ENCODE measurements around the gene CHST3. TPM values are rescaled to one million over a fixed set of nuclear protein-coding genes. Genes with fewer than 3 reads are reported as not detected.
A peak's percentile ranks its signal among the peaks of the same experiment; 100 is the strongest.

The CHST3 gene
- total and polyA plus RNA-seq, 8 donors: 10.3 to 20.1 (median 11.6) TPM

DNA sequence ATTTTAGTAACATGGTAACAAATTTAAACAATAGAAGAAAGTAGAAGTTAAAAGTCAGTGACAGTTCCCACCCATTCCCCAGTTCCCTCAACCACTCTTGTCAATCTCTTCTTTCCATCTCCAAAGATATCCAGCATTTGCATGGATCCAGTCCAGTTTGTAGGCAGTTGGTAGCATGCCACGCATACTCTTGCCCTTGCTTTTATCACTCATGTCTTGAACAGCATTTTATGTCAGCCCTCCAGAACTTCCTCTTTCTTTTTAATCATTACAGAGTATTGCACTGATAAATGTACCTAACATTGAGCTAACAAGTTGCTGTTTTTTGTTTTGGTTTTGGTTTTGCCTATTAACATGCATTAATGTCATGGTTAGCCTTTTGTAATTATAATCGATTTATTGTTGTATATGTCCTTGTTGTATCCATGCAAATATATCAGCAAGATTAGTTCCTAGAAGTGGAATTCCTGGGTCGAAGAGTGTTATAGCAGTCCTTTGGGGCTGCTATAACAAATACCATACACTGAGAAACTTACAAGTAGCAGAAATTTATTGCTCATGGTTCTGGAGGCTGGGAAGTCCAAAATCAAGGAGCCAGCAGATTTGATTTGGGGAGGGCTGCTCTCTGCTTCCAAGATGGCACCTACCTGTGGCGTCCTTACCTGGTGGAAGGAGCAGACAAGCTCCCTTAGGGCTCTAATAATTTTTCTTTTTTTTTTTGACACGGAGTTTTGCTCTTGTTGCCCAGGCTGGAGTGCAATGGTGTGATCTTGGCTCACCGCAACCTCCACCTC, 25.7 kb downstream of the CHST3 start:
- ATAC-seq: no peak
- intact Hi-C loops (cut with DNase I): no loop called here
- DNase-seq: no peak
- H3K27ac ChIP-seq: no peak overlapping the region
- peaks cover 6 to 22% of the 10 kb centered on the region in 2 donors for H3K4me1 ChIP-seq
- no peak overlapping the region for H3K4me3 ChIP-seq
- H3K9me3 ChIP-seq: no peaks in the 10 kb centered on the region
- H3K27me3 ChIP-seq: no peaks in the 10 kb centered on the region
- H3K36me3 ChIP-seq: no peaks in the 10 kb centered on the region
- TF ChIP-seq, protein P1, sequence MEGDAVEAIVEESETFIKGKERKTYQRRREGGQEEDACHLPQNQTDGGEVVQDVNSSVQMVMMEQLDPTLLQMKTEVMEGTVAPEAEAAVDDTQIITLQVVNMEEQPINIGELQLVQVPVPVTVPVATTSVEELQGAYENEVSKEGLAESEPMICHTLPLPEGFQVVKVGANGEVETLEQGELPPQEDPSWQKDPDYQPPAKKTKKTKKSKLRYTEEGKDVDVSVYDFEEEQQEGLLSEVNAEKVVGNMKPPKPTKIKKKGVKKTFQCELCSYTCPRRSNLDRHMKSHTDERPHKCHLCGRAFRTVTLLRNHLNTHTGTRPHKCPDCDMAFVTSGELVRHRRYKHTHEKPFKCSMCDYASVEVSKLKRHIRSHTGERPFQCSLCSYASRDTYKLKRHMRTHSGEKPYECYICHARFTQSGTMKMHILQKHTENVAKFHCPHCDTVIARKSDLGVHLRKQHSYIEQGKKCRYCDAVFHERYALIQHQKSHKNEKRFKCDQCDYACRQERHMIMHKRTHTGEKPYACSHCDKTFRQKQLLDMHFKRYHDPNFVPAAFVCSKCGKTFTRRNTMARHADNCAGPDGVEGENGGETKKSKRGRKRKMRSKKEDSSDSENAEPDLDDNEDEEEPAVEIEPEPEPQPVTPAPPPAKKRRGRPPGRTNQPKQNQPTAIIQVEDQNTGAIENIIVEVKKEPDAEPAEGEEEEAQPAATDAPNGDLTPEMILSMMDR (IDR thresholded peaks at IDR 0.05): no peak

DNA sequence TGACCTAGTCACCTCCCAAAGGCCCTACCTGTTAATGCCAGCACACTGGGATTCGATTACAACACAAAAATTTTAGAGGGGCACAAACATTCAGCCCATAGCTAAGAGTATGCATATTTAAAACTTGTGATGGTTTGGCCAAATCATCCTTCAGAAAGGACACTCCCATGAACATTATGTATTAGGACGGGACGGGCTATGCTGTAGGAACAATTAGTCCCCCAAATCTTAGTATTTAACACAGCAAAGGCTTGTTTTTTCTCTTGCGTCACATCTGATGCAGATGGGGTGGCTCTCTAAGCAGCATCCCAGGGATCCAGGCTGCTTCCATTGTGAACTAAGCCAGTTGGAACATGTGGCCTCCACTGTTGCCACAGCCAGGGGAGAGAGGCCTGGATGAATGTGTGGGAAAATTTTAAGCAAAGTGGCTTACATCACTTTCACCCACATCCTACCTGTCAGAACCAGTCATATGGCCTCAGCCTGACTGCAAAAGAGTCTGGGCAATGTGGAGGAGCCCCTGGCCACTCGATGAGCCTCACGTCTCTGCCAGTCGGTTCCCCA, 26.6 kb downstream of the CHST3 start:
- Histone ChIP-seq H3K27me3 (no peaks in the 10 kb centered on the region), H3K27ac (no peak overlapping the region), H3K4me1 (peaks cover 6 to 14% of the 10 kb centered on the region in 2 donors), H3K9me3 (no peaks in the 10 kb centered on the region), H3K4me3 (no peak overlapping the region), H3K36me3 (no peaks in the 10 kb centered on the region)
- TF ChIP-seq, protein P1 (IDR thresholded peaks at IDR 0.05): no peak
- intact Hi-C loops (cut with DNase I): no loop called here
- ATAC-seq: no peak
- no peak for DNase-seq

DNA sequence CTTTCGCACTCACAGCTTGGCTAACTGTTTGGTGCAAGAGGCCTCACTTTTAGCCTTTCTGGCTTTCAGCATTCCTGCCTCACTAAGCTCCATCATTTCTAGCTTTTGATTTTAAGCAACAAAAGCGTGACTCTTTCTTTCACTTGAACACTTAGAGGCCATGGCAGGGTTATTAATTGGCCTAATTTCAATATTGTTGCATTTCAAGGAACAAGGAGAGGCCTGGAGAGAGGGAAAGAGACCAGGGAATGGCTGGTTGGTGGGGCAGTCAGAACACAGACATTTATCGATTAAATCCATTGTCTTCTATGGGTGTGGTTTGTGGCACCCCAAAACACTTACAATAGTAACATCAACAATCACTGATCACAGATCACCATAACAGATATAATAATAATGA, 31.3 kb downstream of the CHST3 start:
- Histone ChIP-seq H3K4me1 (peaks cover 5 to 13% of the 10 kb centered on the region in 2 donors), H3K27me3 (peaks cover 0 to 7% of the 10 kb centered on the region in 2 donors), H3K9me3 (no peaks in the 10 kb centered on the region), H3K4me3 (no peak overlapping the region), H3K27ac (no peak overlapping the region), H3K36me3 (no peaks in the 10 kb centered on the region)
- intact Hi-C loops (cut with DNase I): no loop called here
- TF ChIP-seq, protein P1 (IDR thresholded peaks at IDR 0.05): no peak
- no peak for ATAC-seq
- DNase-seq: no peak

DNA sequence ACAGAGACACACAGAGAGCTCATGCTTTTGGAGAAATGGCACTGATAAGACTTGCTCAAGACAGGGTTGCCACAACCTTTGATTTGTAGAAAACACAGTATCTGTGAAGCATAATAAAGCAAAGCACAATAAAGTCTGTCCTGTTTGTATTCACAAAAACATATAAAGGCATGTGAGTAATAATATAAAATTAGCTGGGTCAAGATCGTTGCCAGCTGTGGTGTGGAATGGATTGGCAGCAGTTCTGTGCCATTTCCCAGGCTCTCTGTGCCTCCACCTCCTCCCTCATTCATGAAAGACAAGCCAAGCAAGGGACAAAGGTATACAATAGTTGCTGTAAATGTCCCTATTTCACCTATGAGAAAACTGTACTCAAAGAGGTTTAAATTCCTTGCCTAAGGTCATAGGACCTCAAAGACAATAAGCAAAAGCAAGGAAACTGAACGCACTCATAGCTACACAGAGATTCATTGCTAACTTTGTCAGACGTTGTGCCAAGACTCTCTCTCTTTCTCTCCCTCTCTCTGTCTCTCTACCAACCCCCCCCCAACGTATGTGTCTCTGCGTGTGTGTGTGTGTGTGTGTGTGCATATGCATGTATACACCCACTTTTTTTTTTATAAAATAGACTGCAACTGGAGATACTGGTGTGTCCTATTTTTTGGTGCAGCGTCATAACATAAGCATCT, 31.8 kb downstream of the CHST3 start:
- intact Hi-C loops (cut with DNase I): no loop called here
- TF ChIP-seq, protein P1 (IDR thresholded peaks at IDR 0.05): no peak
- H3K27me3 ChIP-seq: peaks cover 0 to 7% of the 10 kb centered on the region in 2 donors
- H3K27ac ChIP-seq: no peak overlapping the region
- H3K4me1 ChIP-seq: peaks cover 5 to 14% of the 10 kb centered on the region in 2 donors
- no peaks in the 10 kb centered on the region for H3K36me3 ChIP-seq
- H3K4me3 ChIP-seq: no peak overlapping the region
- ATAC-seq (no peak), DNase-seq (peak in 2 of 4 donors; percentile 76 to 82)
- no peaks in the 10 kb centered on the region for H3K9me3 ChIP-seq

All from left lung (tissue), 10 donors.